NT2/D1 (cell line): Measurements from ENCODE around the gene CFAP61.

ENCODE experiments used
- DNase-seq: peaks from one replicate; pipeline ENCODE4 v3.0.0-alpha.2; 2011; ENCODE audit warnings: low read depth, low spot score
- H3K27me3 ChIP-seq: 2 replicates; pipeline ENCODE4 v1.6.0; 2011; ENCODE audit warnings: mild to moderate bottlenecking; ENCODE audit not compliant: insufficient read length, insufficient read depth
- H3K36me3 ChIP-seq: 2 replicates; pipeline ENCODE4 v1.6.1; 2011; ENCODE audit warnings: mild to moderate bottlenecking, low read length, mixed read lengths; ENCODE audit not compliant: insufficient read depth, insufficient read length
- H3K4me1 ChIP-seq: 2 replicates; pipeline ENCODE4 v1.5.1; 2011; ENCODE audit not compliant: insufficient read depth, insufficient read length
- H3K4me3 ChIP-seq: 2 replicates; pipeline ENCODE4 v1.5.1; 2011; ENCODE audit warnings: low read depth; ENCODE audit not compliant: insufficient read length
- H3K9ac ChIP-seq: 2 replicates; pipeline ENCODE4 v1.6.0; 2011; ENCODE audit warnings: low read depth; ENCODE audit not compliant: insufficient read length
- H3K9me3 ChIP-seq: 2 replicates; pipeline ENCODE4 v1.5.1; 2011; ENCODE audit warnings: mild to moderate bottlenecking, low read length; ENCODE audit not compliant: insufficient read depth
- SUZ12 ChIP-seq: IDR thresholded peaks from 2 replicates; pipeline ENCODE4 v1.6.1; 2011; ENCODE audit not compliant: insufficient read length, insufficient read depth; ENCODE audit errors: extremely low read depth
- YY1 ChIP-seq: IDR thresholded peaks from 2 replicates; pipeline ENCODE4 v1.6.1; 2011; ENCODE audit not compliant: insufficient read length, insufficient read depth
- ZNF274 ChIP-seq: IDR thresholded peaks from 2 replicates; pipeline ENCODE4 v1.6.1; 2011; ENCODE audit warnings: mild to moderate bottlenecking, low read depth, low read length

Gene CFAP61

DNA sequence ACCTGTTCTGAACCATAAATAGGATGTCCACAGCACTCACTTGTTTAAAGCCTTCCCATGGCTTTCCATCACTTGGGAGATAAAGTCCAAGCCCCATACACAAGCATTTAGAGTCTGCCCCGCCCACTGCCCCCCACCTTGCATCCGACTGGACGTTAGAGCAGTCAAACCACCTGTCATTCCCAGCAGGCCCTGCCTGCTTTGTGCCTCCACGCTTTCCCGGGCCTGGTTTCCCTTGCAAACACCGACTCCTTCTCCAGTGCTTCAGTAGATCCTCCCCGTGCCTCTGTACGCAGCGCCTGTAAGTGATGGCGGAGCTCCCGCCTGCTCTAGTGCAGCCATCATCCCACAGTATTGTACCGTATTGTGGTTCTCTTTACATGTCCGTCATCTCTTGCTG is 277.2 kb downstream of the CFAP61 start:
- Histone ChIP-seq H3K9ac (no peak overlapping the region), H3K9me3 (no peaks in the 10 kb centered on the region), H3K4me1 (no peaks in the 10 kb centered on the region), H3K36me3 (no peaks in the 10 kb centered on the region), H3K27me3 (no peaks in the 10 kb centered on the region), H3K4me3 (no peak overlapping the region)
- DNase-seq: no peak
- TF ChIP-seq ZNF274: no peak
- TF ChIP-seq SUZ12: no peak
- no peak for TF ChIP-seq YY1

DNA sequence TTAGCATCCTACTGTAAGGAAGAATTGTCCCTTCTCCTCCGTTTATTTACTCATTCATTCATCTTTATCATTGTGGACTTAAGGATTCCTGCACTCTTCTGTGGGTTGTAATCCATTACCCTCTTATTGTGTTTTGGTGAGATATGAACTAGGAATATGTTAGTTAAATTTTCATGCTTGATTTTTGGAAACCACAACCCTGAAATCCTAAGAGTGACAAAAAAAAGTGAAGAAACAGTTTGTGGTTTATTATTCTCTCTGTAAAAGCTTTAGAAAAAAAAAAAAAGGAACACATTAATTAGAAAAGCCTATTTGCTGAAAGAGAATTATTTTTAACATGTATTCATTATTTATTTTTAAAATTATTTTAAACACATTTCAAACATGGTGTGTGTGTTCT is 278.8 kb downstream of the CFAP61 start:
- Histone ChIP-seq H3K36me3 (no peaks in the 10 kb centered on the region), H3K27me3 (no peaks in the 10 kb centered on the region), H3K4me3 (no peak overlapping the region), H3K9ac (no peak overlapping the region), H3K9me3 (no peaks in the 10 kb centered on the region), H3K4me1 (no peaks in the 10 kb centered on the region)
- no peak for TF ChIP-seq SUZ12
- TF ChIP-seq YY1: no peak
- TF ChIP-seq ZNF274: no peak
- no peak for DNase-seq

DNA sequence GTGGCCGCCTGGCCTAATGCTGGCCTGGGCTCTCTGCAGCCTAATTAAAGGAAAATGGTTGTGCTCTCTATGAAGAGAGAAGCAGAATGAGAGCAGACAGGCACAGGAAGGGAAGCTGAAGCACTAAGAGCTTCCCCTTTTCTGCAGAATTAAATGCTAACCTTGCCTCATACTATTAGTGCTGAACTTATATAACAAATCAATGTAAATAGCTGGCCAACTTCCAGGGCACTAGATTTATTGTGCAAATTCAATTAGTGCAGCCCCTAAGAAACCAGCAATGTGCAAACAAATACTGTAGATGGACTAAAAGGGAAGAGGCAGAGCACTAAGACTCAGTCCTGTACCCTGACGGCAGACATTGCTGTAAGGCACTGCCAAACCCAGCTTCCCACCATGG is 279.5 kb downstream of the CFAP61 start:
- Histone ChIP-seq H3K4me1 (no peaks in the 10 kb centered on the region), H3K36me3 (no peaks in the 10 kb centered on the region), H3K27me3 (no peaks in the 10 kb centered on the region), H3K4me3 (no peak overlapping the region), H3K9ac (no peak overlapping the region), H3K9me3 (no peaks in the 10 kb centered on the region)
- no peak for DNase-seq
- TF ChIP-seq ZNF274: no peak
- no peak for TF ChIP-seq SUZ12
- no peak for TF ChIP-seq YY1

DNA sequence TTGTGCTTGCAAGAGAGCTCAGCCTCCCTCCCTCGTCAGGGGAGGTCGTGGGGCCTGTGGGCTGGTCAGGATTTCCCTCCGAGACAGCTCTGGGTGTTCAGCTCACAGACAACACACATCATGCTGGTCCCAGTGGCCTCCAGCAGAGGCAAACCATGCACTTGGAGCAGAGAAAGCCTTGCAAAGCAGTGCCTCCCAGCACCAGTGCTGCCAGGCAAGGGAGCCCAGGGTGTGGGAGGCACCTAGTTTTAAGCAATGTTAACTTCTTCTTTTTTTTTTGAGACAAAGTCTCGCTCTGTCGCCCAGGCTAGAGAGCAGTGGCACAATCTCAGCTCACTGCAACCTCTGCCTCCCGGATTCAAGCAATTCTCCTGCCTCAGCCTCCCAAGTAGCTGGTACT is 281.5 kb downstream of the CFAP61 start:
- H3K27me3 ChIP-seq: no peaks in the 10 kb centered on the region
- H3K4me1 ChIP-seq: no peaks in the 10 kb centered on the region
- H3K9me3 ChIP-seq: no peaks in the 10 kb centered on the region
- H3K4me3 ChIP-seq: no peak overlapping the region
- no peak for TF ChIP-seq ZNF274
- H3K9ac ChIP-seq: no peak overlapping the region
- no peak for DNase-seq
- no peaks in the 10 kb centered on the region for H3K36me3 ChIP-seq

DNA sequence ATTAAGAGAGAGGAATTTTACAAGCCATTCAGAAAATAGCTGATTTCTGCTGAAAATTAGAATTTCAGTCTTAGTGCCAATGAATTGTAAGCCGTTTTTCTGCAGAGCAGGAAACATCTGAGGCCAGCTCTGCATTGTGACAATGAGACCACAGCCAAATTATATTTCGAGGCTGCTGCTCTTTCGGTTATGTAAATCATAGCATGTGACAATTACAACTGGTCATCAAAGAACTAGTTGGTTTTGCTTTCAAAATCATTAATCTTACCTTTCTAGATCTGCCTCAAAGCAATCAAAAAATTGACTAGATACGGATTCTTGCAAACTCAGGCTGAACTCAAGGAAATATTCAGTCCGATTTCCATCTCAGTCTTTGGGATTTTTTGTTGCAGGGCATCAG is 282.2 kb downstream of the CFAP61 start:
- TF ChIP-seq SUZ12 (no peak), ZNF274 (no peak)
- no peaks in the 10 kb centered on the region for H3K4me1 ChIP-seq
- no peaks in the 10 kb centered on the region for H3K36me3 ChIP-seq
- no peak overlapping the region for H3K9ac ChIP-seq
- H3K27me3 ChIP-seq: no peaks in the 10 kb centered on the region
- H3K9me3 ChIP-seq: no peaks in the 10 kb centered on the region
- no peak overlapping the region for H3K4me3 ChIP-seq
- DNase-seq: no peak

DNA sequence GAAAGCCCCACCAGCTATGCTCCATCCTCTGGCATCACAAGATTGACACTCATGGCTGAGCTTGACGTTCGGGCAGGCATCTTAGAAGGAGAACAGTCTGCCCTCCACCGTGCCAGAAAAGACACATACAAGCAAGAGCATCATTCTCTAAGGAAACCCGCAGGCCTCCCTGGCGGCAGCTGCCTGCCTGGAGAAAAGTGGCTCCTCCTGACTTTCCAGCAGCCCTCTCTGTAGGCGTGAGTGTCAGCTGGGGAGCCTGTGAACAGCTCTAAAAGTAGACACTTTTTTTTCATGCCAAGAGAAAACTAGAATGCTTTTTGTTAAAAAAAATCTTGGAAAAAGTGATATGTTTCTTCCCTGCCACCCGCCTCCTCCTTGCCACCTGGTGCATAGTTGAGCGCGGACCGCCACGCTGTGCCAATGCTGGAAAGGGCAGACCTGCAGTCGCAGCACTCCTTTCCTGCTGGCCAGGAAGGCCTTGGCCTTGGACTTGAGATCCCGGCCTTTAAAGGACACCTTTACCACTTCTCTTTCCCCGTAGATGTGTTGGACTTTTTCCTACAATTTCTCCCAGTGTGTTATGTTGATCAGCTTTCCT is 285.9 kb downstream of the CFAP61 start:
- Histone ChIP-seq H3K9ac (no peak overlapping the region), H3K4me3 (no peak overlapping the region), H3K4me1 (no peaks in the 10 kb centered on the region), H3K9me3 (no peaks in the 10 kb centered on the region), H3K27me3 (no peaks in the 10 kb centered on the region), H3K36me3 (no peaks in the 10 kb centered on the region)
- no peak for TF ChIP-seq ZNF274
- TF ChIP-seq YY1: no peak
- no peak for TF ChIP-seq SUZ12
- DNase-seq: no peak

DNA sequence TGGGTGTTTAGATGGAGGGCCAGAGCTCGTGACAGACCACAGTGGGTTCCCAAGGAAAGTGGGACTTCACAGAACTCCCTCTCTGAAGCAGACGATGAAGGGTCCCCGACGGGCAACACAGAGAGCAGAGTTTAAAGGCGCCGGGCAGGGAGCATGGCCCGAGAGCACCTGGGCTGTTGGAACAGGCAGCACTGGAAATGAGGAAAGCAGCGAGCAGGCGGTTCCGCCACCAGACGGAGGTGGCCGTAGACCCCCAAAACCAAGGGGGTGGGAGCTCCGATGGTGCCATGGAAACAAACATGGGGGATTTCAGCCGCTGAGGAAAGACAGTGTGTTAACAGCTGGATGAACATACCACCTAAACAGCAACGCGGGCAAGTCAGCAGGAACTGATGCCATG is 288.1 kb downstream of the CFAP61 start:
- H3K36me3 ChIP-seq: no peaks in the 10 kb centered on the region
- H3K27me3 ChIP-seq: no peaks in the 10 kb centered on the region
- no peaks in the 10 kb centered on the region for H3K9me3 ChIP-seq
- no peak for DNase-seq
- H3K4me3 ChIP-seq: no peak overlapping the region
- no peak overlapping the region for H3K9ac ChIP-seq
- TF ChIP-seq SUZ12 (no peak), ZNF274 (no peak), YY1 (no peak)
- no peaks in the 10 kb centered on the region for H3K4me1 ChIP-seq

DNA sequence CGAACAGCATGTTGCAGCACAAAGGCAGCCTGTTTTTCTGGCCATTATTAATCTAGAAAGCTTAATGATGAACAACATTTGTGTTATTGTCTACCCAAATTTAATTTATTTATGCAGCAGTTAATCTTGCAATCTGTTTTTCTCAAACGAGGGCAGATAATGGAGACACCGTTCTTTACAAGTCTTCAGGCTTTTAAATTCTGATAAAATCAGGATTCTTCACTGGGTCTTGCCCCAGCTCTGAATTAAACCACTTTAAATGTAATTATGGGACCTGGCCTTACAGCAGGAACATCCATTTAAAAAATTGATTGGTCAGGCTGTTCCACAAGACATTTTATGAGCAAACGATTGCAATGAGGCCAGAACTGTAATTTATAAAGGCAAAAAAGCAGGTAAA is 289.0 kb downstream of the CFAP61 start:
- Histone ChIP-seq H3K27me3 (no peaks in the 10 kb centered on the region), H3K36me3 (no peaks in the 10 kb centered on the region), H3K9me3 (no peaks in the 10 kb centered on the region), H3K4me3 (no peak overlapping the region), H3K9ac (no peak overlapping the region), H3K4me1 (no peaks in the 10 kb centered on the region)
- TF ChIP-seq ZNF274 (no peak), SUZ12 (no peak), YY1 (no peak)
- no peak for DNase-seq
